Ovary (tissue), 9 donors: ENCODE results near the gene ACTN1. TPM values are rescaled to one million over a fixed set of nuclear protein-coding genes. Genes with fewer than 3 reads are reported as not detected.

Source experiments
- DNase-seq, 5 donors: peaks; one replicate each; pipeline ENCODE4 v3.0.0-alpha.2; 2019 to 2020
- H3K27ac ChIP-seq, 2 donors: fragments of 200-600 bp; one replicate each; pipeline versions ENCODE4 v1.5.1 to v1.8.0; 2019 to 2022
- H3K27me3 ChIP-seq: fragments of 200-600 bp; one replicate; pipeline ENCODE4 v1.8.0; 2022
- H3K36me3 ChIP-seq: fragments of 200-600 bp; sonication (generic); one replicate; pipeline ENCODE4 v1.5.1; 2019
- H3K4me1 ChIP-seq: one replicate; pipeline ENCODE4 v1.8.1; 2013; ENCODE audit warnings: mild to moderate bottlenecking, moderate library complexity; ENCODE audit not compliant: insufficient read depth
- H3K4me3 ChIP-seq: fragments of 200-600 bp; sonication (generic); one replicate; pipeline ENCODE4 v1.5.1; 2017
- H3K9me3 ChIP-seq, 2 donors: fragments of 200-600 bp in 1 of 2; sonication (generic) in 1 of 2; one replicate each; pipeline versions ENCODE4 v1.5.1 to v1.8.1; 2013 to 2019; ENCODE audit warnings: mild to moderate bottlenecking in 1 of 2, moderate library complexity in 1 of 2
- EP300 ChIP-seq: sonication (generic); formaldehyde crosslinking; IDR thresholded peaks from one replicate; pipeline ENCODE4 v1.6.1; 2017; ENCODE audit warnings: antibody characterized with exemption
- POLR2A ChIP-seq: fragments of 450-650 bp; IDR thresholded peaks from one replicate; pipeline ENCODE4 v1.6.1; 2017; ENCODE audit warnings: antibody characterized with exemption, mild to moderate bottlenecking, moderate library complexity
- WGBS, 3 donors: extraction: QIAGEN DNeasy Blood & Tissue Kit in 1 of 3; methylation state at CpG; one replicate each; pipeline versions ENCODE4 v1.1.5 to v1.1.7; 2013 to 2017; 5-methylcytosine and 5-hydroxymethylcytosine counted together
- intact Hi-C, 4 donors: fragments of 100-400 bp; cut with DNase I; formaldehyde crosslinking; loops; one replicate each; pipeline versions ENCODE4 v1.11.0 to v1.15.1; 2022 to 2023
- polyA plus RNA-seq, 2 donors: library from polyadenylated mRNA; stranded (reverse); fragments of 200-250 nt in 1 of 2; fragments of 350-450 nt in 1 of 2; fragmentation: Illumina TruSeq in 1 of 2; extraction: RNeasy Lipid Tissue Mini Kit (QIAGEN cat#74804) in 1 of 2; gene quantifications; one replicate each; pipeline ENCODE4 v1.2.3, GENCODE V29; 2013 to 2014
- total RNA-seq, 7 donors: library from RNA; depleted of rRNA in 2 of 7; stranded (reverse); fragments of >200 nt in 2 of 7; fragmentation: NEBNext Ultra II Directional in 3 of 7; extraction: Animal tissue kit (Norgen Biotek cat#: 25700) in 3 of 7; gene quantifications; one replicate each; pipeline versions ENCODE4 v1.1.0 to v1.2.4, GENCODE V29; 2016 to 2023
- TF ChIP-seq, protein P1 (sequence below), 3 donors: fragments of 450-650 bp in 2 of 3; fragments of 200-600 bp in 1 of 3; IDR thresholded peaks; one replicate each; pipeline versions ENCODE4 v1.5.1 to v1.8.0; 2016 to 2022; ENCODE audit warnings: antibody characterized with exemption in 3 of 3, mild to moderate bottlenecking in 1 of 3
- donor health status: DM: no; HTN: no; CAD: no; lungs with moderate emphysema.
- donor health status: DM: no; HTN: no; CAD: no.
- donor health status: Bipolar disorder and iron deficiency.
- donor health status: DM: yes; HTN: yes; CAD: no.
- donor health status: DM: no; HTN: no; CAD: no.
- donor health status: DM: yes; HTN: yes; CAD: no.

The ACTN1 gene
- total and polyA plus RNA-seq, 9 donors = 39.0 to 203 (median 138) TPM

DNA sequence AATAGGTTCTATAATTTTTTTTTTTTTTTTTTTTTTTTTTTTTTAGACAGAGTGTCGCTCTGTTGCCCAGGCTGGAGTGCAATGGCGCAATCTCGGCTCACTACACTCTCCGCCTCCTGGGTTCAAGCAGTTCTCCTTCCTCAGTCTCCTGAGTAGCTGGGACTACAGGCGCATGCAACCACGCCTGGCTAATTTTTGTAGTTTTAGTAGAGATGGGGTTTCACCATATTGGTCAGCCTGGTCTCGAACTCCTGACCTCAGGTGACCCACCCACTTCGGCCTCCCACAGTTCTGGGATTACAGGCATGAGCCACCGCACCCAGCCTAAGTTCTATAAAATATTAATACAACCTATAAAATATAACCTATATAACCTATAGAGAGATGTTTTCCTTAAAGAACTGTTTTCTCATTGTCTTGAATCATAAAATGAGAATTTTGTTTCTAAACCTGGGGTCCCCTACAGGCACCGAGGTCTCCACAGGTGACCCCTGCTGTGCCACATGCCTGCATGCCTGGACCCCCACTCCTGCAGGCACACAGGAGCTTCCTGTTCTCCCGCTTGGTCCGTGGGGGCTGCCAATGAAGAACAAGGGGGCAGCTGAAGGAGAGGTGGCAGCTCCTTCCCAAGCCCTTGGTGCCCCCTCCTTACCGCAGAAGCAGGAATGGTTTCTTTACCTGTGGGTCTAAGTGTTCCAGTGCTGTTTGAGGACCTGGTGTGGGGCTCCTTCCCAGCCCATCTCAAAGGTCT is 115.3 kb downstream of the ACTN1 start:
- Histone ChIP-seq H3K4me1 (no peaks in the 10 kb centered on the region), H3K9me3 (no peaks in the 10 kb centered on the region), H3K4me3 (no peak overlapping the region), H3K36me3 (no peaks in the 10 kb centered on the region), H3K27me3 (no peaks in the 10 kb centered on the region), H3K27ac (no peak overlapping the region)
- intact Hi-C loops = loop anchor here in 3 of 4 donors (5.0 to 10.0 kb wide), 3 partner anchors 239 to 244 kb away; no protein-coding TSS in a partner anchor
- TF ChIP-seq EP300 (no peak), POLR2A (no peak)
- TF ChIP-seq, protein P1, sequence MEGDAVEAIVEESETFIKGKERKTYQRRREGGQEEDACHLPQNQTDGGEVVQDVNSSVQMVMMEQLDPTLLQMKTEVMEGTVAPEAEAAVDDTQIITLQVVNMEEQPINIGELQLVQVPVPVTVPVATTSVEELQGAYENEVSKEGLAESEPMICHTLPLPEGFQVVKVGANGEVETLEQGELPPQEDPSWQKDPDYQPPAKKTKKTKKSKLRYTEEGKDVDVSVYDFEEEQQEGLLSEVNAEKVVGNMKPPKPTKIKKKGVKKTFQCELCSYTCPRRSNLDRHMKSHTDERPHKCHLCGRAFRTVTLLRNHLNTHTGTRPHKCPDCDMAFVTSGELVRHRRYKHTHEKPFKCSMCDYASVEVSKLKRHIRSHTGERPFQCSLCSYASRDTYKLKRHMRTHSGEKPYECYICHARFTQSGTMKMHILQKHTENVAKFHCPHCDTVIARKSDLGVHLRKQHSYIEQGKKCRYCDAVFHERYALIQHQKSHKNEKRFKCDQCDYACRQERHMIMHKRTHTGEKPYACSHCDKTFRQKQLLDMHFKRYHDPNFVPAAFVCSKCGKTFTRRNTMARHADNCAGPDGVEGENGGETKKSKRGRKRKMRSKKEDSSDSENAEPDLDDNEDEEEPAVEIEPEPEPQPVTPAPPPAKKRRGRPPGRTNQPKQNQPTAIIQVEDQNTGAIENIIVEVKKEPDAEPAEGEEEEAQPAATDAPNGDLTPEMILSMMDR (IDR thresholded peaks at IDR 0.05) = no peak
- DNase-seq = no peak
- WGBS, 3 donors = 79 to 84% (median 81%) methylated on average over 13 of the region's 13 CpGs

DNA sequence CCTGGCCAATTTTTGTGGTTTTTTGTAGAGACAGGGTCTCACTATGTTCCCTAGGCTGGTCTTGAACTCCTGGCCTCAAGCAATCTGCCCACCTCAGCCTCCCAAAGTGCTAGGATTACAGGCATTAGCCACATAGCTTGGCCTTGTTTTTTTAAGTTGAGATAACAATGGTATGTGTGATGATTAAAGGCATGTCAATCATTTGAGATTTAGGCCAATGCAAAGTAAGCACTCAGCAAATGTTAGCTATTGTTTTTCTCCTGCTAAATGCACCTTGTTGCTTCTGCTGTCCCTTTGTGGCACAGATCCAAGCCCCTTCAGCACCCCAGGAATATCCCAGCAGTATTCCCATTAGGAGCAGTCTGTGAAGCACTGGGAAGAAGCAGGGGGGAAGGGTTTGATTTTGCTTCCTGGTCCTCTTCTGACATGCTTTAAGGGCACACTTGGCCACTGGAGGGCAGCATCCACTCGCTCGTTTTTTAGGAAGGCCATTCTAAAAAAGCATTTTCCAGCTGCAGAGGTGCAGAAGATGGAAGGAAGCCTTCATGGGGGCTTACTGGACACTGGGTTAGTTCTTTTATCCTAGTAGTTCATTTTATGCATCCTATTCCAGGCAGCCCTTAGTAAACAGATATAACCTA is 116.0 kb downstream of the ACTN1 start:
- no peaks in the 10 kb centered on the region for H3K36me3 ChIP-seq
- intact Hi-C loops = loop anchor here in 3 of 4 donors (5.0 to 10.0 kb wide), 3 partner anchors 239 to 244 kb away; no protein-coding TSS in a partner anchor

DNA sequence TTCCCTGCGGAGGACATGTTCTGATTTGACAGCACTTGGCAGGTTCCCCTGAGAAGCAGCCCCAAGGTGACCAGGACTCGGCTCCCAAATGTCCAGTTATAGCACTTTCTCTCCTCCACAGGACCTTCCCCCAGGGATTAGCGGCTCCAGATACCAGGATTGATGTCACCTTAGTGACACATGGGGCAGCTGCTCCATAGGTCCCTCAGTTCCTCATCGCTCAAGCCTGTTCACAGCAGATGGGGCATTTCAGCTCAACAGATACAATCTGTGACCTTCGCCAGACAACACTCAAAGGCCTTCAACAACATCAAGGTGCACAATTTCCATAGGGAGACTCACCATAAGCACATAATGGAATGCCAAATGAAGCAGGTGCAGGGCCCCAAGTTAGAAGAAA is 118.3 kb downstream of the ACTN1 start:
- Histone ChIP-seq H3K4me3 (no peak overlapping the region), H3K27ac (no peak overlapping the region), H3K36me3 (no peaks in the 10 kb centered on the region), H3K27me3 (no peaks in the 10 kb centered on the region), H3K9me3 (no peaks in the 10 kb centered on the region), H3K4me1 (no peaks in the 10 kb centered on the region)
- no peak for TF ChIP-seq EP300
- TF ChIP-seq, protein P1 (IDR thresholded peaks at IDR 0.05) = no peak
- no peak for TF ChIP-seq POLR2A
- WGBS, 3 donors = 89 to 92% (median 89%) methylated on average over 5 of the region's 5 CpGs
- no peak for DNase-seq
- intact Hi-C loops = loop anchor here in 3 of 4 donors (5.0 to 10.0 kb wide), 3 partner anchors 242 to 247 kb away; no protein-coding TSS in a partner anchor

More for the DNA sequence above, 116.0 kb downstream of the ACTN1 start:
- H3K4me3 ChIP-seq = no peak overlapping the region
- TF ChIP-seq POLR2A (no peak), EP300 (no peak)
- TF ChIP-seq, protein P1 (IDR thresholded peaks at IDR 0.05) = peak; percentile 41 to 58 (median 56)
- WGBS, 3 donors = 1 to 4% (median 2%) methylated on average over 2 of the region's 2 CpGs
- peak; percentile 66 to 87 (median 82) for DNase-seq
- H3K27me3 ChIP-seq = no peaks in the 10 kb centered on the region
- no peaks in the 10 kb centered on the region for H3K4me1 ChIP-seq
- no peak overlapping the region for H3K27ac ChIP-seq
- H3K9me3 ChIP-seq = no peaks in the 10 kb centered on the region

DNA sequence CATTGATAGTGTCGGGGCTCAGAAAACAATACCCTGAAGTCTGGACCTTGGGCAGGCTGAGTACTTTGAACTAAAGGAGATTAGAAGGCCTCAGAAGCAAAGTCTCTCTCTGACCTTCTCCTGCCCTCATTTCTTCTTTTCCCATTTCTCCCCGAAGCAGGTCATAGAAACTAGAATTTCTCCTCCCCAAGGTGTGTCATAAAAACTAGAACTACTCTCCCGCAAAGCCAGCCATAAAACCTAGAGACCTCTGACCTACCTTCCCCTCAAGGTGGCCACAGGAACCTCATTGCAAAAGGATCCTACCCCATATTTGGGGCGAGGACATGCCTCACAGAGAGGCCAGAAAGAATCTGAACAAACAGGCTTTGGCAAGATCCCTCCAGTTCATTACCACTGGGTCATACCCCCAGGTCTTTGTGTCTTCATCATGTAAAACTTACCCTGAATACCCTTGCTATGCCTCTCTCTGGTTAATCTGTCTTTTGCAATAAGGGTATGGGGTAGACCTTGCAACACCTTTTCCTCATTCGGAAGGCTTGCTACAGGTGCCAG is 121.5 kb downstream of the ACTN1 start:
- no peak for DNase-seq
- no peak overlapping the region for H3K27ac ChIP-seq
- H3K36me3 ChIP-seq = no peaks in the 10 kb centered on the region
- intact Hi-C loops = no loop called here
- no peaks in the 10 kb centered on the region for H3K4me1 ChIP-seq
- no peak for TF ChIP-seq POLR2A
- no peak for TF ChIP-seq EP300
- TF ChIP-seq, protein P1 (IDR thresholded peaks at IDR 0.05) = no peak
- 81 to 82% (median 81%) methylated on average over 5 of the region's 5 CpGs for WGBS, 3 donors
- H3K9me3 ChIP-seq = no peaks in the 10 kb centered on the region
- H3K27me3 ChIP-seq = no peaks in the 10 kb centered on the region
- H3K4me3 ChIP-seq = no peak overlapping the region
